PC-9 (cell line): Measurements from ENCODE around the gene DNAJB12.

Experiments used
- CTCF ChIP-seq: fragments of 200-600 bp; sonication (generic); conservative IDR thresholded peaks from 2 replicates; pipeline ENCODE4 v1.6.1; 2017; ENCODE audit warnings: mixed run types, antibody characterized with exemption, mild to moderate bottlenecking, moderate library complexity
- EZH2 ChIP-seq: fragments of 200-600 bp; sonication (generic); IDR thresholded peaks from 2 replicates; pipeline ENCODE4 v1.8.0; 2017; ENCODE audit warnings: antibody characterized with exemption, low read depth

GRCh38 chr10:72333112-72334015 is 21.4 kb downstream of the DNAJB12 start:
- TF ChIP-seq CTCF = no peak
- no peak for TF ChIP-seq EZH2
